ENCODE measurements around the gene PPL.

Gene PPL

DNA sequence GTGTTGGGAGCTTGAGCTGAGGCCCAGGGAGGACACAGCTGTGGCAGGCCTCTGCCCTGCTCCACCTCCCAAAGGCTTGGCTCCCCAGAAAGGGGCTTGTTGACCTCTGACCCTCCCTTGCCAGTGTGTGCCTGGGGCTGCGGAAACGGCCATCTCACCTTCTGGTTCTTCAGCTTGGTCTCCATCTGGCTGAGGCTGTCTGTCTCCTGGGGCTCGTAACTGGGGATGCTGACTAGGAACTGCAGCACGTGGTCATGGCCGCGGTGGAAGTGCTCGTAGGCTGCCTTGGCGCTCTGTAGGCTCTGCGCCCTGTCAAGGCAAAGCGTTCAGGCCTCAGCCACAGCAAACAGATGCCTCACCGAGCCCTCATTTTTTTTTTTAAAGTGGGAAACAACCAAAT lies 46.9 kb downstream of the PPL start:
- H3K4me3 ChIP-seq (ENCODE audit: control insufficient read depth, low read depth, low read length), result no peak overlapping the region
- TF ChIP-seq, protein P1, sequence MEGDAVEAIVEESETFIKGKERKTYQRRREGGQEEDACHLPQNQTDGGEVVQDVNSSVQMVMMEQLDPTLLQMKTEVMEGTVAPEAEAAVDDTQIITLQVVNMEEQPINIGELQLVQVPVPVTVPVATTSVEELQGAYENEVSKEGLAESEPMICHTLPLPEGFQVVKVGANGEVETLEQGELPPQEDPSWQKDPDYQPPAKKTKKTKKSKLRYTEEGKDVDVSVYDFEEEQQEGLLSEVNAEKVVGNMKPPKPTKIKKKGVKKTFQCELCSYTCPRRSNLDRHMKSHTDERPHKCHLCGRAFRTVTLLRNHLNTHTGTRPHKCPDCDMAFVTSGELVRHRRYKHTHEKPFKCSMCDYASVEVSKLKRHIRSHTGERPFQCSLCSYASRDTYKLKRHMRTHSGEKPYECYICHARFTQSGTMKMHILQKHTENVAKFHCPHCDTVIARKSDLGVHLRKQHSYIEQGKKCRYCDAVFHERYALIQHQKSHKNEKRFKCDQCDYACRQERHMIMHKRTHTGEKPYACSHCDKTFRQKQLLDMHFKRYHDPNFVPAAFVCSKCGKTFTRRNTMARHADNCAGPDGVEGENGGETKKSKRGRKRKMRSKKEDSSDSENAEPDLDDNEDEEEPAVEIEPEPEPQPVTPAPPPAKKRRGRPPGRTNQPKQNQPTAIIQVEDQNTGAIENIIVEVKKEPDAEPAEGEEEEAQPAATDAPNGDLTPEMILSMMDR (IDR thresholded peaks at IDR 0.05; ENCODE audit: control insufficient read depth, insufficient read depth, low read depth, low read length, missing control alignments), result no peak
- DNase-seq (ENCODE audit: low read depth), result no peak

DNA sequence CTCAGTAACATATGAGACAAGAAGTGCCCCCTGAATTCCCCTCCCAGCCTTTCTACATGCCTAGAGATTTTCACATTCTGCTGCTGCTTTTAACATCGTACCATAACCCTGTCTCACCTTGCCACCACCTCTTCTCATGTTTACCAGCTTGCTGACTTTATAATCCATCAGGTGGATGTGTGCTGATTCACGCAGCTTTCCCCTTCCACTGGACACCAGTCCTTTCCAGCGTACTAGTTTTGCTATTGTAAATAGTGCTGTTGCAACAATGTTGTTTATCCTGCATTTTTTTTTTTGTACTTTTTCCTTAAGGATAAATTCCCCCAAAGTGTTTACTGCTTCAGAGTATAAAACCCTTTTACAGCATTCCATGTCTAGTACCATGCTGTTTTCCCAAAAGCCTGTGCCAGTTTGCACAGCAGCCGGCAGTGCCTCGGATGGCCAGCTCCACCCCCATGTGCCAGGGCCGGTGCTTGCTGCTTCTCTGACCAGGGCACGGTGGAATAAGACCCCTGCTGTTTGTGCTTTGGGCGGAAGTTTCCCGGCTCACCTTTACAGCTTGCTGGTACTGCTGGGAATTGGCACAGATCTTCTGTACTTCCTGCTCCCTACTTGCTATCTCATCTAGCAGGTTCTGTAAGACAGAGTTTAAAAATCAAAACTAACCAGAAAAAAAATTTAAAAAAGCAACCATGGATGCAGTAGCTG lies 48.4 kb downstream of the PPL start:
- DNase-seq (ENCODE audit: low read depth), result no peak
- TF ChIP-seq, protein P1 (IDR thresholded peaks at IDR 0.05; ENCODE audit: control insufficient read depth, insufficient read depth, low read depth, low read length, missing control alignments), result no peak
- no peak overlapping the region for H3K4me3 ChIP-seq (ENCODE audit: control insufficient read depth, low read depth, low read length)

DNA sequence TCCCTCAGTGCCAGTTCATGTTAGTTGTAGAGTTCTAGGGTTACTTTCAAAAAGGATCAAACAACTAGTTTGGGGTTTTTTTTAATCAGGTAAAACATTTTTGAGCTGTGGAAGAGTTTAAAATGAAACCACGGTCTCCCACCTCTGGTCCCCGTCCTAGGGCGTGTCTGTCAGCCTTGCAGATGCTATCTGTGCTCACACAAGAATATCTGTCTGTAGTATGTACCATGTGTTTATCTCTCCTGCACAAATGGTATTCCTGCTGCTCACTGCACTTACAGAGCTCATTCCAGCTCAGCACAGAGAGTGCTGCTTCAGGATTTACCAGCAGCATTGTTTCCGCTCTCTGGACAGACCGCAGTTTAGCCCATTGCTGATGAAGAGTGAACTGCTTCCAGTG lies 50.8 kb downstream of the PPL start:
- DNase-seq (ENCODE audit: low read depth), result no peak
- TF ChIP-seq, protein P1 (IDR thresholded peaks at IDR 0.05; ENCODE audit: control insufficient read depth, insufficient read depth, low read depth, low read length, missing control alignments), result no peak

DNA sequence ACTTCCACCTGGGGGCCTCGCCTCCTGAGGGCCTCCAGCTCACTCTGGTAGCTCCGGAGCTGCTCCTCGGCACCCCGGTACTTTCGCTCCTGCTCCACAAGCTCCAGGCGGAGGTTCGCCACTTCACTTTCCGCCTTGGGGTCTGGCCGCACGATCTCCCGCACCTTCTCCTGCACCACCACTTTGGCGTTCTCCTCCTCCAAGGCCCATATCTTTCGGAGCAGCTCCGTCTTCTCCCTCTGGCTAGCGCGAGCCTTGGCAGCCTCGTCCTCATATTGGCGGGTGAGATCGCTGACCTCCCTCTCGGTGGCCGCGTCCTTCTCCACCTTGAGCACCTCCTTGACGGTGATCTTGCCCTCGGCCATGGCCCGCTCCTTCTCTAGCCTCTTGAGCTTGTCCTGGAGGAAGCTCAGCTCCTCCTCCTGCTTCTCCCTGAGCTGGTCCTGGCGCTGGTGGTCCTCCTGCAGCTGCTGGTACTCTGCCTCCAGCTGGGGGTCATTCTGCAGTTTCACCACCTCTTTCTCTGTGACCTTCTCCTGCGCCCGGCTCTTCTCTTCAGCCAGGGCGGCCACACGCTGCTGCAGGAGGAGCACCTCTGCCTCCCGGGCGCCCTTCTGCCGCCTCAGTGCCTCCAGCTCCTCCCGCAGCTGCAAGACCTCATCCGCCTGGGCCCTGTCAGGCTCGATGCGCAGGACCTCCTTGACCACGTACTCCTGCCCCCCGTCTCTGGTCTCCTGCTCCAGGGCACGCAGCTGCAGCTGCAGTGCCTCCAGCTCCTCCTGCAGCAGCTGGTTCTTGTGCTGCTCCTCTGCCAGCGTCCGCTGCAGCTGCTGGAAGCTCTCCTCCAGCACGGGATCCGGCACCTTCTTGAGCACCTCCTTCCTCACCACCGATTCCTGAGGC lies 51.7 kb downstream of the PPL start:
- TF ChIP-seq, protein P1 (IDR thresholded peaks at IDR 0.05; ENCODE audit: control insufficient read depth, insufficient read depth, low read depth, low read length, missing control alignments), result no peak
- no peak overlapping the region for H3K4me3 ChIP-seq (ENCODE audit: control insufficient read depth, low read depth, low read length)
- no peak for DNase-seq (ENCODE audit: low read depth)

More for the DNA sequence above, 50.8 kb downstream of the PPL start:
- no peak overlapping the region for H3K4me3 ChIP-seq (ENCODE audit: control insufficient read depth, low read depth, low read length)

DNA sequence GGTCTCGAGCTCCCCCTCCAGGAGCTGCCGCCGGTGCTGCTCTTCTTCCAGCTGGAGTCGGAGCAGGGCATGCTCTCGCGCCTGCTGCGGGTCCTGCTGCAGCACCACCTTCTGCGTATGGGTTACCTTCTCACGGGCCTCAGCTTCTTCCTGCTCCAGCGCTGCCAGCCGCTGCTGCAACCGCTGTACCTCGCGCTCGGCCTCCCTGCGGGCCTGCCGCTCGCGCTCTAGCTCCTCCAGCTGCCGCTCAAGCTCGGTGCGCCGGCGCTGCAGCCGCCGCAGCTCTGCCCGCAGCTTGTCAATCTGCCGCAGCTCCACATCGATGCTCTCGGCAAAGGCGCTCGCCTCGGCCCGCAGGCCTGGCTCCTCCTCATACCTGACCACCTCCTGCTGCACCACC lies 52.7 kb downstream of the PPL start:
- H3K4me3 ChIP-seq (ENCODE audit: control insufficient read depth, low read depth, low read length), result no peak overlapping the region
- TF ChIP-seq, protein P1 (IDR thresholded peaks at IDR 0.05; ENCODE audit: control insufficient read depth, insufficient read depth, low read depth, low read length, missing control alignments), result no peak
- no peak for DNase-seq (ENCODE audit: low read depth)

DNA sequence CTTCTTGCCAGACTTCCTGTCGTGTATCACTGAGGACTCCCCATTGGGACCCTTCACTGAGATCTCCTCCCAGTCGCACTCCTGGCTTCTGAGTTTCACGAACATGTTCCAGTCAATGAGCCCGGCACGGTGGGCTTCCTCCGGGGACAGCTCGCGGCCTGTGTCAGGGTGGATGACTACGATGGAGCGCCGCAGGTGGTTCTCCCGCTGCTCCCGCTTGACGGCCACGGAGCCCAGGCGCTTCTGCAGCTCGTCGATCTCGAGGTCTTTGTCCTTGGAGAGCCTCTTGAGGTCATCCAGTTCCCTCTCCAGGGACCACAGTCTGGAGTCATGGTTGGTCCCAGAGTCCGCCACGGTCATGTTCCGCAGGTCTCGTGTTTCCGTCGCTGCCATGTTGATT lies 53.4 kb downstream of the PPL start:
- H3K4me3 ChIP-seq (ENCODE audit: control insufficient read depth, low read depth, low read length), result no peak overlapping the region
- DNase-seq (ENCODE audit: low read depth), result no peak
- TF ChIP-seq, protein P1 (IDR thresholded peaks at IDR 0.05; ENCODE audit: control insufficient read depth, insufficient read depth, low read depth, low read length, missing control alignments), result no peak

Measured in AG09309 (cell line).